ENCODE measurements around the gene POLR3C.
"Not testable (repeated sequence)": the region's sequence is repeated elsewhere in the genome, so short reads cannot be mapped to it uniquely, and the experiment has no call there.

The POLR3C gene, protein sequence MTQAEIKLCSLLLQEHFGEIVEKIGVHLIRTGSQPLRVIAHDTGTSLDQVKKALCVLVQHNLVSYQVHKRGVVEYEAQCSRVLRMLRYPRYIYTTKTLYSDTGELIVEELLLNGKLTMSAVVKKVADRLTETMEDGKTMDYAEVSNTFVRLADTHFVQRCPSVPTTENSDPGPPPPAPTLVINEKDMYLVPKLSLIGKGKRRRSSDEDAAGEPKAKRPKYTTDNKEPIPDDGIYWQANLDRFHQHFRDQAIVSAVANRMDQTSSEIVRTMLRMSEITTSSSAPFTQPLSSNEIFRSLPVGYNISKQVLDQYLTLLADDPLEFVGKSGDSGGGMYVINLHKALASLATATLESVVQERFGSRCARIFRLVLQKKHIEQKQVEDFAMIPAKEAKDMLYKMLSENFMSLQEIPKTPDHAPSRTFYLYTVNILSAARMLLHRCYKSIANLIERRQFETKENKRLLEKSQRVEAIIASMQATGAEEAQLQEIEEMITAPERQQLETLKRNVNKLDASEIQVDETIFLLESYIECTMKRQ

DNA sequence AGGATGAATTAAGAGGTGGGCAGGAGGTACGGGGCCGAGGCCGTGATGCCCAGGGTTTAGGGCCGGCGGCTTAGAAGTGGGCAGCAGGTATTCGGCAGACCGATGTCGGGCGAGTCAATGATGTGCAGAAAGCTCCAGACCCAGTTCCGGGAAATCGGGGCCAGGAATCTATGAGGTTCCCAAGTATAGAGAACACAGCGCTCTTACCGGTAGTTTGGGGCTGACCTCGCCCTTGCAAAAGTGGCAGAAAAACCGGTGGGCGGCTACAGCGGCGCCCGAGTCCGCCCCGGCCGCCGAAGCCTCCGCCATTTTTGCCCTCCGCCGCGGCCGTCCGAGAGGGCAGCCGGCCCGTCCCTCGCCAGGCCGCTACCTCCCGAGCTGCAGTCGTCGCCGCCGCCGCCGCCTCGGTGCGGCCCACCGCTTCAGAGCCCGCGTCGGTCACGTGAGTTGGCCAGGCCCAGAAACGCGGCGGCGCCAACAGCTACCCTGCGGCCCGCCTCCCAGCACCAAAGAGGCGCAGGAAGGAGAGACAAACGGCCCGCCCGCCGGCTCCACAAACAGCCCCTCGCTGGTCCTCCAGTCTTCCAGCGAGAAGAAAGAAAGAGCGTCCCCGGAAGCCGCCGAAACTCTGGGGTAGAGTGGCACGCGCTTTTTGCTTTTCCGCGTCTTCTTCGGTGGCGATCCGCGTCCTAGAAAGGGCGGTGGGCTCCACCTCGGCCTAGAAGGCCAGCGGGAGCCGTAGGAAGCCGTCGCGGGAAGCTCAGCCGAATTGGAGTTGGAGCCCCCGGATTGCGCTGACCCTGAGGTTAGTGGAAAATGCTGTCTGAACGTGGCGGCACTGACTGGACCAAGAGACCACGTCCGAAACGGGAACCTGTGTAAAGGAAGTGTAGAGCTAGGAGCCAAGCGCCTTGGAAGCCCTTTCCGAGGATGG, at the start of gene POLR3C, which contains the start of gene RNF115:
TSS of gene POLR3C (plus strand) at position 636 of the 934 bp plus-strand sequence. CDS start 1,577 bp downstream, outside the sequence.
TSS of gene RNF115 (minus strand) at position 531 of the 934 bp plus-strand sequence. CDS start at position 309, 222 bp downstream.
- peak; percentile 82 for DNase-seq

DNA sequence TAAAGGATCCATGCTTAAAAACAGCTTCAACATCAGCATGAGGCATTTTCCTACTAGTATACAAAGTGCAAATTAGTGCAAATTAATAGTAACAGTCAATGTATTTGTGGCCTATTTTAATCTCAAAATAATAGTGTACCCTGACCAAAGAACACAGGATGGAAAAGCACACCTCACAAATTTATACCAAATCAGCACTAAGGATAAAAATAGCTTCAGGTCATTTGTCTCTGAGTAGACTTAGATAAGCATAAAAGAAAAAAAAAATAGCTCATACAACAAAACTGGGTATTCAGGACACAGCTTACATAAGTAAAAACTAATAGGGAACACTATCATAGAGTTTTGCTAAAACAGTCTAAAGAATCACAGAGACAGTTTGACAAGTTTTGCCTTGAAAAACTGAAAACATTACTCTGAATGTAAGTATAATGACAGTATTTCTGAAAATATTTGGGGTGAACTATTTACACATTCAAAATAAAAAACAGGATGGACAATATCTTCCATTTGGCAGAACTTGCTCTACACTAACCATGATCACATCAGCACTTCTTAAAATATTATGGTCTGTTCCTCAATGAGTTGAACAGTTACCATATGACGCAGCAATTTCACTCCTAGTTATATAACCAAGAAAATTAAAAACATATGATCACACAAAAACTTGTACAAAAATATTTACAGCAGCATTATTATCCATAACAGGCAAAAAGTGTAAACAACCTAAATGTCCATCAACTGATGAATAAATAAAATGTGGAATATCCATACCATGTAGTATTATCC, 46.4 kb upstream of the POLR3C start:
- no peak for DNase-seq

DNA sequence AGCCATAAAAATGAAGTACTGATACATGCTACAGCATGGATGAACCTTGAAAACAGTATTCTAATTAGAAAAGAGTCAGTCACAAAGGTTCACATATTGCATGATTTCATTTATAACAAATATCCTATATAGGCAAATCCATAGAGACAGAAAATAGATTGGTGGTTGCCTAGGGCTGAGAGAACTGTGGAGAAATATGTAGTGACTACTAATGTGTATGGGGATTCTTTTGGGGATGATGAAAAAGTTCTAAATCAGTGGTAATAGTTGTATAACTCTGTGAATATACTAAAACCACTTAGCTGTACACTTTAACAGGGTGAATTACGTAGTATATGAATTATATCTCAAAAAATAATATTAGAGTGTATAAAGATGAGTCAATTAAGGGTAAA, 45.9 kb upstream of the POLR3C start:
- no peak for DNase-seq

DNA sequence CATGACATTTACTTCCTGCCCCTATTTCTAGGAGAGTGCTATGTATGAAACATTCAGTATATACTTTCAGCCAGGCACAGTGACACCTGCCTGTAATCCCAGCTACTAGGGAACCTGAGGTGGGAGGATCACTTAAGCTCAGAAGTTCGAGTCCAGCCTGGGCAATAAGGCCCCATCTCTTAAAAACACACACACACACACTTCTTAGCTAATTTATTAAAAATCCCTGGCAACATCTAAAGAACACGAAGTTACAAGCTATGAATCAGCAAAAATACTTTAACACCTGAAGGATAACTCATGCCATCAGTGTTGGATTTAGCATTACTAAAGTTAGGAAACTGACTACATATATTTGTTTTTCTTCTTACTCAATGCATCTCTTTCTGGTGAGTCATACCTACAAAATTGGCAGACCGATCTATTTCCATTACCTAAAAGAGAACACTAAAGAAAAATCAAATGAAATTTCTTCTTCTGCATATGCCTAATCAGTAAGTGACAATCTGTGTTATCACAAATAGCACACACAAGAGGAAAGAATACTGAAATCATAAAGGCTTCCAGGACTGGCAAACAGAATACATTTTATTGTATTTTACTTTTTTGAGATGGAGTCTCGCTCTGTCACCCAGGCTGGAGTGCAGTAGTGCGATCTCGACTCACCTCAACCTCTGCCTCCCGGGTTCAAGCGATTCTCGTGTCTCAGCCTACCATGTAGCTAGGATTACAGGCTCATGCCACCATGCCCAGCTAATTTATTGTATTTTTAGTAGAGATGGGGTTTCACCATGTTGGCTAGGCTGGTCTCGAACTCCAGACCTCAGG, 41.5 kb upstream of the POLR3C start:
- no peak for DNase-seq

DNA sequence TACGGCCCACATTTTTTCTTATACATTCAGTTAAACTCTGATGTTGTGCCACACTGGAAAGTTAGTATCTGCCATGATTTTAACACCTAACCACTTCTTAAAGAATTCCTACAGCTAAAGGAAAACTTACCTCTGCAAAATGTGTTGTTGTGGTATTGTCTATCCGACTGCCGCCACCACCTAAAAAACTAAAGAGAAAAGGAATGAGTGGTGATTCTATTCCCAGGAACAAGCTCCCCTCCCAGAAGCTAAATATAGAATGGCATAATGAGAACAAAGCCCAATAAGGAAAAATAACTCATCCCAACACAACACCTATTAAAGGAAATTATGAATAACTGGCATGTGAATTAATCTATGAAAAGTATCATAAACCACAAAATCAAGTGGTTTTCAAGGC, 39.6 kb upstream of the POLR3C start:
- no peak for DNase-seq

DNA sequence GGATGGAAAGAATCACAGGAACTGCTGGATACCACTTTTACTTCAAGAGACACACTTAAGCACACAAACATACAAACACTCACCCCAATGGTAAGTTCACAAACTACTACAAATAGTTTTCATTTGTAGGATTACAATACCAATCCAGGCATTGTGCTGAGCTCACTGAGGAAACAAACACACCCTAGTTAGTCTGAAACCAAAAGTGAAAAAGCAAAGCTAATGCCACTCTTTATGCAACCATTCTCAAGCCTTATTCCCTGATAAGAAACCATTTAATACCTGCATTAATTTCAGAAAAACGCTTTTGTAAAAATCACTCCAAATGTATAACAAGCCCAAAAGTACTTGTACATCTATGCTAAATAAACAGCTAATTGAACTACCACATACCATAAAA, 38.5 kb upstream of the POLR3C start:
- DNase-seq, result no peak

DNA sequence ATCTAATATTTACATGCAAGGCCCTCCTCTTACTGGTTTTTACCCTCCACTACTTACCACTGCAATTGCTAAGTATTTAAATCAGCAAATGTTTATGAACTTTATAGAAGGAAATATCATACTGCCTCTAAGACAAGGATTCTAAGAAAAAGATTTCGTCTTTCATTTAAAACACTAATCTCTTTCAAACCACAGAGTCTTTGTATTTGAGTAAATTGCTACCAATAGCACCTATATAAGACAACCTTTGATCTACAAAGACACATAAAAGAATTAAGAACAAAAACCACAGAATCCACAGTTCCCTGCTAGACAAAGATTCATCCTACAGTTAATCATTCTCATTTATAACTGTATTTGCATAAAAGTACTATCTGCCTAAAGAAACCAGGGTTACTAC, 37.7 kb upstream of the POLR3C start:
- DNase-seq, result no peak

DNA sequence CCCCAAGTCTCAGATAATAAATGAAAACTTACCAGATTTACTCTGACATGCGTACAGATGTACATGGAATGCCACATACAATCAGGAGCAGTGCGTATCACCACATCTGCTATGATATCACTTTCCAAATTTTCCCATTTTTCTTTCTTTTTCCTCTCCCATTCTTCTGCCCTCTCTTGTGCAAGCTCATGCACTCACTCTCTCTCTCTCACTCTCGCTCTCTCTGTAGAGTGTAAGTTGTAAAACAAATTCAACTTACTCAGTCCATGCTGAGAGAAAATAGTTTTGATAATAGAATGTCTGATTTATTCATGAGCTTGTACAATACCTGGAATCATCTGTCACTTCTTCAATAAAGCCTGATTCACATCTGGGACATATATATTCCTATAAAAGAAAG, 35.4 kb upstream of the POLR3C start:
- DNase-seq, result no peak

DNA sequence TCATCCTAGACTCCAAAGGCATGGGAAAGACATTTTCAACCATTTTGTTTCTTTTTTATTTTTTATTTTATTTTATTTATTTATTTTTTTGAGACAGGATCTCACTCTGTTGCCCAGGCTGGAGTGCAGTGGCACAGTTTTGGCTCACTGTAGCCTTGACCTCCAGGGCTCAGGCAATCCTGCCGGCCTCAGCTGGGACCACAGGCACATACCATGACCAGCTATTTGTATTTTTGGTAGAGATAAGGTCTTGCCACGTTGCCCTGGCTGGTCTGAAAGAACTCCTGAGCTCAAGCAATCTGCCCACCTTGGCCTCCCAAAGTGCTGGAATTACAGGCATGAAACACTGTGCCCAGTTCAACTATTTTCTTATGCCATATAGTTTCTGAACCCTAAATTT, 32.1 kb upstream of the POLR3C start:
- DNase-seq, result not testable (repeated sequence)

DNA sequence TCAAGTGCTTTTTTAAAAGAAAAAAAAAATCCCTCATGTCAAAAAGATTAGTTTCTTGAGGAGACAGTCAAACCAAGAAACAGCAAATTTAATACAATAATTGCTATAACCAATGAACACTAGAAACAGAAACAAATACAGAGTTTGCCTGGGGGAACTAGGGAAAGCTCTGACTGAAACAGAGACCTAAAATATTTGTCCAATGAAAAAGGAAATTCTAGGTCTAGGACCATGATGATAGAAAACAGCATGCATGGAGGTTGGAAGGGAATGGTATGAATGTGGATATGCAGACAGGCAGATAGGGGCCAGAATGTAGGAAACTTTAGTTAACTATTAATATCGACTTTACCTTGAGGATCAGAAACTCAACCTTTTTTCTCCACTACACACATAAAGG, 31.5 kb upstream of the POLR3C start:
- no peak for DNase-seq

DNA sequence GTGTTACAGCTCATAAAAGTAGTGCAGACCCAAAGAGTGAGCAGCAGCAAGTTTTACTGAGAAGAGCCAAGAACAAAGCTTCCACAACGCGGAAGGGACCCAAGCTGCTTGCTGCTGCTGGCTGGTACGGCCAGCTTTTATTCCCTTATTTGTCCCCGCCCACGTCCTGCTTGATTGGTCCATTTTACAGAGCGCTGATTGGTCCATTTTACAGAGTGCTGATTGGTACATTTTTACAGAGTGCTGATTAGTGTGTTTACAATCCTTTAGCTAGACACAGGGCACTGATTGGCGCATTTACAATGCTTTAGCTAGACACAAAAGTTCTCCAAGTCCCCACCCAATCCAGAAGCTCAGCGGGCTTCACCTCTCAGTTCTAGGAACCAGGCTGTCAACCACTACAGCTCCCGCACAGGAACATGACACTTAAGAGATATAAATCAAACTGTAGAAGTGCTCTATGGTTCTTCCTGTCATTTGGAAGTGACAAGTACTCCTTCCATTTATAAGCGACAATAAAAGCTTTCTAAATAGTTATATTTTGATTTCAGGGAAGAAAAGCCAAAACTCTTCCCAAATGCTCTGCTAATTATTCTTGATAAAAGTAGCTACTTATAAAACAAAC, 28.6 kb upstream of the POLR3C start:
- DNase-seq, result no peak

DNA sequence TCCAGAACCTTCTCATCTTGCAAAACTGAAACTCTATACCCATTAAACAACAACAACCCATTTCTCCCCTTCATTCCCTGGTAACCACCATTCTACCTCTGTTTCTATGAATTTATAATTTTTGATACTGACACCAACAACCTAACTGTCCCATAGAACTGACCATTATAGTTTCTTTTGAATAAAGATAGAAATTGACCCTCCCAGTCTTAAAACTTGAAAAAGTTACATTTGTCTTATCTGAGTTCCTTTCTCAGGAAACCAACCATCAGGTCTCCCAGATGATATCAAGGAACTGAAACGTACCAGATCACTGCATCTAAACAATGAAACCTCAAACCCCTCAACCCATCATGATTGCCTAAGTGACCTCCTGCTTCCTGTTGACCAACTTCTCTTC, 27.2 kb upstream of the POLR3C start:
- no peak for DNase-seq

DNA sequence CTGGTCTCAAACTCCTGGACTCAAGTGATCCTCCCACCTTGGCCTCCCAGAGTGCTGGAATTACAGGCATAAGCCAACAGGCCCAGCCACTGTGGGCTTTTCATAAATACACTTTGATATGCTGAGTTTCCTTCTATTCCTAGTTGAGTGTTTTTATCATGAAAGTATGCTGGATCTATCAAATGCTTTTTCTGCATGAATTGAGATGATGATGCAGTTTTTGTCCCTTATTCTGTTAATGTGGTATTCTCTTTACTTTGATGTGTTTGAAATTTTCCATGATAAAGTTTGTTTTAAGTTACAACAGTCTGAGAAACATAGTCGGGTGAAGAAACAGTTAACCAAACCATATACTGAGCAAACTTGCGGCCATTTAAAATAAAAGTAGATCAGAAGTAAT, 24.2 kb upstream of the POLR3C start:
- no peak for DNase-seq

DNA sequence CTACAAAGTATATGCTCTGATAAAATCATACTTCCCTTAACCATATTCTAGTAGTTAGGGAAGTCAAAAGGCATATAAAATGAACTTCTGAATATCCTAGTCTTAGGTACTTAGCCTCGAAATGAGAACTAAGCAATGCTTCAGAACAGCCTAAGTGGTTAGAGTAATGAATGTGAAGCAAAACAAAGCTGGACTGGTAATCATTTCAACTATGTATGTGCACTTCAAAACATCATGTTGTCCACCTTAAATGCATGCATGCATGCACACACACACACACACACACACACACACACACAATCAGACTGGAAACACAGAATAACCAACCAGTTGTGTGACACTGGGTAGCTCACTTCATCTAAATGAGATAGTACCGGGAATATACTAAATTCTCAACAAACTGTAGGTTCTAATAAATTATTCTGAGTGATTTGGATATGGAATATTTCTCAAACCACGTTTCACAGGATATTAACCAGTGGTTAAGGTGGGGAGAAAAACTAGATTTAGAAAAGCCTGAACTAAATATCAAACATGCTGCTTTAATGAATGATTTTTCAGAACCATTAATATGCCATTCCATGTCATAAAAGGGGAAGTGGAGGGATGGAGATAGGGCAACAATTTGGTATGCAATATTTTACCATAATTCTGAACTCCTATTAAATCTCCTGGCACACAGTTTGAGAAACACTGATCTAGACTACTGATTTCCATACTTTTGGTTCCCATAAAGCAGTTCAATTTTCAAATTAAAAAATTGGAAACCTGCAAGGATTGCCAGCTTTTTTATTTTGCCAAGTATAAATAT, 19.6 kb upstream of the POLR3C start:
- DNase-seq, result no peak

DNA sequence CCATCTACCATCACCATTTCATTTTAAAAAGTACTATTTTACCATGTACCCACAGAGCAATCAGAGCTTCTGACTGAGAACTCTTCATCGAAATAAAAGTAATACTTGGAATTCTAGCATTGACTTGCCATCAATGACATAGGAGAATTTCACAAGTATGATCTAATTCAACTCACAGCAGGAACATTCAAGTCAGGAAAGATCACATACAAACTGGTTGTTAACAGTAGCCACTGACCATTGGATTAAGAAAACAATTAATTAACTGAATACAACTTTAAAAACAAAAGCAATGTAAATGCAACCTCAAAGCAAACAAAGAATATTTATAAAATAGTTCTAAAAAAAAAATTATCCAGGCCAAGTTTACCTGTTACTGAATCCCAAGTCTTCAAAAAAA, 18.9 kb upstream of the POLR3C start:
- DNase-seq, result no peak

DNA sequence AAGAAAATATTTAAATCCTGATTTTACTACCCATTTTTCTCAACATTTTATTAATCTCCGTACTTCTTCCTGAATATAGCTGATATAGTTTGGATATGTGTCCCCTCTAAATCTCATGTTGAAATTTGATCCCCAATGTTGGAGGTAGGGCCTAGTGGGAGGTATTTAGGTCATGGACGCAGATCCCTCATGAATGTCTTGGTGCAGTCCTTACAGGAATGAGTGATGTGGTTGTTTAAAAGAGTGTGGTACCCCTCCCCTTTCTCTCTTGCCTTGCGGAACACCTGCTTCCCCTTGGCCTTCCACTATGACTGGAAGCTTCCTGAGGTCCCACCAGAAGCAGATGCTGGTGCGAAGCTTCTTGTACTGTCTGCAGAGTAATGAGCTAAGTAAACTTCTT, 17.6 kb upstream of the POLR3C start:
- DNase-seq, result no peak

DNA sequence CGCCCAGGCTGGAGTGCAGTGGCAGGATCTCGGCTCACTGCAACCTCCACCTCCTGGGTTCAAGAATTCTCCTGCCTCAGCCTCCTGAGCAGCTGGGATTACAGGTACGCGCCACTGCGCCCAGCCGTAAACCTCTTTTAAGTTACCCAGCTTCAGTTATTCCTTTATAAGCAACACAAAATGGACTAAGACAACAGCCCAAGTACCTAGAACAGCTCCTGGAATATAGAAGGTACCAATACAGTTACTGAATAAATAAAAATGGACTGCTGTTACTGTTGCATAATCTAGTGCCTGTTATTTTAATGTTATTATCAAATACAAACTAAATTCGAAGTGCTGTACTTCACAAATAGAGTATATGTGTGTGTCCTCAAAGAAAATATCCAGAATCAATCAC, 17.2 kb upstream of the POLR3C start:
- DNase-seq, result no peak

DNA sequence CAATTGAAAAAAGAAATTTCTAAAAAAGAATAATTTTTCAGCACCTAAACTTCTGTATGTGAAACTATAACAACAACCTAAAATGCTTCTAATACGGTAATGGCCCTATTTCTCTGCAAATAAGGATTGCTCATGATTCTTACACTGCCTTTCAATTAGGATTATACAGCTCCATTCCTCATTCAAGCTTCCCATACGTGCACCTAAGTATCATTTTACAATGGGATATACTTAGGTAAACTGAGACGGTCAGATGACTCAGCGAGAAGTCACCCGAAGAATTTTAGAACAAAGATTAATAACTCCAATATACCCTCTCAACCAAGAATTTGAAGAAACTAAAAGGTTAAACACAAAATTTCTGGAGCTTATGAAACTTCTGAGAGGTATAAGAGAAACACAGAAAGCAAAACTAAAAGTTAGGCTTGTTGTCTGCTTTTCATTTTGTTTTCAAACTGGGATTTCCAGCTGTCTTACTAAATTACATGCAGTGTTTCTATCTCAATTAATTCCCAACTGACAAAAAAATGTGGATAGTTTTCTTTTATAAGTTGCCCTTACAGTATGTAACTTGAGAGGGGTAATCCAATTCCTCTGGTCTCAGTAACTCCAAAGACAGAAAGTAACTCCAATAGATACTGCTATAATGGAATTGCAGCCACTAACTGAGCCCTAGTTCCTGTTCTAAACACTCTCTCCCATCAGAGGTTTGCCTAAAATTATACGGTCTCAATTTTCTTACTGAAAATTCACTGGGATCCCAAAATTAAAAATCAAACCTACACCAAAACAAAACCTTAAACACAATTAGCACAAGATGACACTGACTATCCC, 10.8 kb upstream of the POLR3C start:
- not testable (repeated sequence) for DNase-seq

DNA sequence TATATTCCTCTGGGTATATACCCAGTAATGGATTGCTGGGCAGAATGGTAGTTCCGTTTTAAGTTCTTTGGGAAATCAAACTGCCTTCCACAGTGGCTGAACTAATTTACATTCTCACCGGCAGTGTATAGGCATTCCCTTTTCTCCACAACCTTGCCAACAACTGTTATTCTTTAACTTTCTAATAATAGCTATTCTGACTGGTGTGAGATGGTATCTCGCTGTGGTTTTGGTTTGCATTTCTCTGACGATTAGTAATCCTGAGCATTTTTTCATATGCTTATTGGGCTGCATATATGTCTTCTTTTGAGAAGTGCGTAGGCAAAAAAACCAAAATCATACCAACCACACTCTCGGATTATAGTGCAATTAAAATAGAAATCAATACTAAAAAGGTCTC, 5.9 kb upstream of the POLR3C start:
- not testable (repeated sequence) for DNase-seq
